ENCODE data around the gene APOBEC2. TPM values are rescaled to one million over a fixed set of nuclear protein-coding genes. Genes with fewer than 3 reads are reported as not detected.
A peak's percentile ranks its signal among the peaks of the same experiment; 100 is the strongest.

APOBEC2 gene
- total and polyA plus RNA-seq, 2 of the 13 experiments (the other 11 are each of a cell fraction or from before 2014, with no cell fraction given) = 0.09 TPM; not detected in 1

- TF ChIP-seq PATZ1 (CRISPR knock-in tag; IDR thresholded peaks at IDR 0.05) (no peak), ZNF24 (IDR thresholded peaks at IDR 0.05) (no peak), TRAFD1 (CRISPR knock-in tag; IDR thresholded peaks at IDR 0.05; ENCODE audit: borderline replicate concordance) (no peak), MBNL3 (CRISPR knock-in tag; conservative IDR thresholded peaks at IDR 0.05) (no peak), FOXA1 (IDR thresholded peaks at IDR 0.05) (no peak), FOXA1 (CRISPR knock-in tag; IDR thresholded peaks at IDR 0.05) (no peak), DRAP1 (CRISPR knock-in tag; IDR thresholded peaks at IDR 0.05) (no peak), SNAPC5 (CRISPR knock-in tag; IDR thresholded peaks at IDR 0.05; ENCODE audit: borderline replicate concordance) (no peak), ISL2 (CRISPR knock-in tag; IDR thresholded peaks at IDR 0.05) (no peak), ARNT2 (CRISPR knock-in tag; IDR thresholded peaks at IDR 0.05; ENCODE audit: low read depth) (no peak), KLF11 (CRISPR knock-in tag; IDR thresholded peaks at IDR 0.05) (0 out of 2 replicates have a peak, but pooled peaks have one; percentile 4), MLX (CRISPR knock-in tag; IDR thresholded peaks at IDR 0.05) (no peak), U2AF1 (optimal IDR thresholded peaks at IDR 0.05; ENCODE audit: low read depth, low read length) (no peak), CREB1 (IDR thresholded peaks at IDR 0.05) (no peak), CREB1 (CRISPR knock-in tag; IDR thresholded peaks at IDR 0.05) (peak; percentile 75), NAIF1 (CRISPR knock-in tag; IDR thresholded peaks at IDR 0.05; ENCODE audit: borderline replicate concordance) (no peak), MAFG (CRISPR knock-in tag; IDR thresholded peaks at IDR 0.05) (no peak), ZNF280D (CRISPR knock-in tag; IDR thresholded peaks at IDR 0.05) (no peak), DBP (CRISPR knock-in tag; IDR thresholded peaks at IDR 0.05; ENCODE audit: not compliant biosample characterization) (no peak), TFE3 (CRISPR knock-in tag; IDR thresholded peaks at IDR 0.05) (no peak)
Observed at GRCh38 chr6:41073968-41074691, 21.1 kb downstream of the APOBEC2 start (continued).
